GM18861 (cell line): Measurements from ENCODE around the gene HDAC4.

Experiments
- ATAC-seq: cut with Tn5 transposase; IDR thresholded peaks from one replicate; pipeline ENCODE4 v1.9.1; 2021; ENCODE audit not compliant: unreplicated experiment

HDAC4 gene

DNA sequence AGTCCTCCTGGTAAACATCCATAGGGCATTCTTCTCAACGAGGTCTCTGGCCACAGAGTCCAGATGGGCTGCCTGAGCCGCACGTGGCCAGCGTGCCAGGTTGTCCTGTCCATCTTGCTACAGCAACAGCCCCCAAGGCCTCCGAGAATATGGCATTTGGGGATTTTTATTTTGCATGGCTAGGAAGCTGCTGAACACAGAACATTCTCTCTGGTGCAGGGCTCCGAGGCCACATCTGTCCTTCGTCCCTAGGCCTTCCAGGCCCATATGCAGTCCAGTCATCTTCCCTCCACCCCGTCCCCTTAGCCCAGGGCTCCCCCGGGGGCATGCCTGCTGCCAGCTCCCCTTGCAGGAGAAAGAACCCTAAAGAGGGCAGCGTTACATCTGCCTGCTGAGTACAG lies 2.3 kb downstream of the HDAC4 start:
- ATAC-seq, result no peak

GRCh38 chr2:239397931-239398471 lies 2.8 kb downstream of the HDAC4 start:
- ATAC-seq, result no peak

GRCh38 chr2:239396881-239397681 lies 3.7 kb downstream of the HDAC4 start:
- ATAC-seq, result no peak

DNA sequence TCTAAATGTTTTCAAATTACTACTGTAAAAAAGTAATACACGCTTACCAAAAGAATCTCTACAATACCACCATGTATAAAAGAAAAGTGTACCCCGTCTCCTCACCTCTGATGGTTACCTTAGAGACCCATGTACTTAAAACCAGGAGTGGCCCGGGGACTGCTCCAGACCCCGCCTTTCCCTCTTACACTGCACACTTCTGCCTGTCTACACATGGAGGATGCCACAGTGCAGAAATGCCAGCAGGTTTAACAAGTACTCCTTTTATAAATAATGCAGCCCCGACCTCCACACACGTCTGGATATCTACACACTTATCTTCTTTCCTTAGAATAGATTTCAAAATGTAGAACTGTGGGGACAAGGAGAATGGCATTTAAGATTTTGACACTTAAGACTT lies 5.3 kb downstream of the HDAC4 start:
- no peak for ATAC-seq

- ATAC-seq, result no peak
These were observed 5.8 kb downstream of the HDAC4 start for GRCh38 chr2:239394978-239395377.

DNA sequence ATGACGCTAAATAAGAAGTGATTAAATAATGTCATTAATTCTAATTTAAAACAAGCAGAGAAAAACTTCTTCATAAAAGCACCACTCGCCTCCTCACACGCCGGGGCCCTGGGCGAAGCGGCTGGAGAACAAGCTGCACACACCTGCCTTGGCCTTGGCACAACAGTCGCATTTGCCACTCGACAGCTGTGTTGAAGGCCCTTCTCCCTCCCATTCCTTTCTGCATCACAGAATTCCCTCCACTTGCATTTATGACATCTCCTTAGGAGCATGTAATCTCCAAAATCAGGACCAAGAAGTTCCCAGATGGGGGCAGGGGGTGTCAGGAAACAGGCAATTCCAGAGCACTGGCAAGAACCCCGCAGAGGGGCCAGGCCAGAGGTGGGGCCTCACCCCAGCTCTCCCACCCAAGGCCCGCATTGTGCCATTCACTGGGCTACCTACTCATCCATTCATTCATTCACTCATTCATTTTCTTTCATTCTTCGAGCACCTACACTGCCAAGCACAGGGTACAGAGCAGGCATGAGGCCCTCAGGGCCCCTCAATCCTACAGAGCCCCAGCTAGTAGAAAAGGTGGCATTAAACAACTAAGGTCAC lies 6.4 kb downstream of the HDAC4 start:
- no peak for ATAC-seq

DNA sequence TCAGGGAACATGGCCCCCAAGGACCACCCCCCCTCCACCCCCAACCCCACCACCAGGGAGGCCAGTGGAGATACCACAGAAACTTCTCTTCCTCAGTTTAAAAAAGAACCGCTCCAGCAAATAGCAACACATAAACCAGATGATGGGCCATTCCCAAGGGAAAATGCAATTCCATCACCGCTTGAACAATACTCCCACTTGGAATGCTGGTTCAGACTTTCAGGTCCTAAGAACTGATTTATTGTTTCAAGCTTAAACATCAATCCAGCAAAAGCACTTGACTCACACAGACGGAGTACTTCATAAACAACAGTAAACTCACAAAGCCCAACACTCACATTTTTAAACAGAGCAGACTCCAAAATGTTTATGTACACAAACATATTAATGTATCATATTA lies 6.9 kb downstream of the HDAC4 start:
- ATAC-seq, result no peak

GRCh38 chr2:239393388-239393940 lies 7.4 kb downstream of the HDAC4 start:
- no peak for ATAC-seq

DNA sequence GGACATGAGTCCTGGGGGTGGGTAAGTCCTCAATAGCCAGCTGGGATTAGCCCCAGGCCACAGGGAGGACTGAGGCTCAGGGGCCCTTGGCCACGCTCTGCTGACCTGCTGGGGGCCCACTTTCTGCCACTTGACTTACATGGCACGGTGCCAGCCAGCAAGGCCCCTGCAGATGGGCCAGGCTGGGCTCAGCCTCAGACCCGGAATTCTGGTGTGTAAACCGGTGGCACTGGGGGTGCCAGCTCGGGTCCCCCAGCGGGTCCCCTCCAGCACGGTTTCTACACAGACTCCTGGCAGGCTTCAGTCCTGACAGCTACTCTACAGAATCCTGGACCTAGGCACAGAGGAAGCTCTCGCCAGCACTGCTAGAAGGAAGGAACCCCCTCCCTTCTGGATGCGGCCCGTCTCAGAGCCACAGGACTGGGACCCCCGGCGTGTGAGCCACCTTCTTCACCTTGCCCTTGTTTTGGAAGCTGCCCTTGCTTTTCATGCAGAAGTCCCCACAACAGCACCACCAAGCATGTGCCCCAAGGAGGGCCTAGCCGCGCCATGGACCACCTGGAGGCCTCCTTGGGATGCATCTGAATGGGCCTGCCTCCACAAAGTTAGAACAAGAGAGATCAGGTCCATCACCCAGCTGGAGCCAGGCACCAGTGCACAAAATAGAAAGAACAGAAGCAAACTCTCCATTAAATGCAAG lies 8.0 kb downstream of the HDAC4 start:
- no peak for ATAC-seq

GRCh38 chr2:239392072-239392357 lies 8.8 kb downstream of the HDAC4 start:
- no peak for ATAC-seq

- no peak for ATAC-seq
These were observed 9.3 kb downstream of the HDAC4 start for GRCh38 chr2:239391286-239392071.

GRCh38 chr2:239390546-239391285 lies 10.1 kb downstream of the HDAC4 start:
- ATAC-seq, result no peak

- no peak for ATAC-seq
These were observed 11.1 kb downstream of the HDAC4 start for GRCh38 chr2:239389414-239390329.

- ATAC-seq, result no peak
These were observed 12.3 kb downstream of the HDAC4 start for GRCh38 chr2:239388236-239389151.

- ATAC-seq, result no peak
These were observed 13.0 kb downstream of the HDAC4 start for GRCh38 chr2:239387811-239388210.

DNA sequence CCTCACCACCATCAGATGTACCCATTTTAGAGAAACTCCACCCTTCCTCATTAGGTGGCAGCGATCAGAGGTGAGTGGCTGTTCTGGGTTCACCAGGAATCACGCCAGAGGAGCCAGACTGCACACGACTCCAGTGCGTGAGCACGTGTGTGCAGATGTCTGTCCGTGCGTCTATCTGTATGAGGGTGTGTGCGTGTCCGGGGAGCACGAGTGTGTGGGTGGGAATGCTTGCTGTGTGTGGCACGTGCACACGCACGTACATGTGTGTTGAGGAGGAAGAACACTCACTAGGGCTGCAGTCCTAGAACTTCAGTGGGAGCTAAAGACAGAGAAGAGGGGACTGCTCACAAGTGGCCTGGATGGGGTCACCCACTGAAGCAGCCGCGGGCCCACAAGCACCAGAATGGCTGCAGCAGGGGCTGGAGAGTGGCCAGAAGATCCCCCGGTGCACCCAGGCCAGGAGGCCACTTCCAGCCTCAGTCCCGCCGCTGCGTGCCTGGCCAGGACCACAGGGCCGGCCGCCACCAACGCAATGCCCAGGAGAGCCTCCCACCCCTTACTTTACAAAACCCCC lies 13.9 kb downstream of the HDAC4 start:
- no peak for ATAC-seq

GRCh38 chr2:239386001-239386670 lies 14.7 kb downstream of the HDAC4 start:
- ATAC-seq, result no peak
